T-helper 2 cell (primary cell): ENCODE results near the gene ZNF562.
"Not testable (repeated sequence)": the region's sequence is repeated elsewhere in the genome, so short reads cannot be mapped to it uniquely, and the experiment has no call there.

ENCODE experiments used
- DNase-seq, 5 experiments: peaks; one replicate each; pipeline versions ENCODE4 v3.0.0 to v3.0.0-alpha.2; 2012 to 2022
- total RNA-seq, 2 donors: gene quantifications; one replicate each; lab custom pipeline; 2026; lab: John Stamatoyannopoulos, UW

The ZNF562 gene
- 15.3 to 29.7 reads per million in 2 donors for total RNA-seq

DNA sequence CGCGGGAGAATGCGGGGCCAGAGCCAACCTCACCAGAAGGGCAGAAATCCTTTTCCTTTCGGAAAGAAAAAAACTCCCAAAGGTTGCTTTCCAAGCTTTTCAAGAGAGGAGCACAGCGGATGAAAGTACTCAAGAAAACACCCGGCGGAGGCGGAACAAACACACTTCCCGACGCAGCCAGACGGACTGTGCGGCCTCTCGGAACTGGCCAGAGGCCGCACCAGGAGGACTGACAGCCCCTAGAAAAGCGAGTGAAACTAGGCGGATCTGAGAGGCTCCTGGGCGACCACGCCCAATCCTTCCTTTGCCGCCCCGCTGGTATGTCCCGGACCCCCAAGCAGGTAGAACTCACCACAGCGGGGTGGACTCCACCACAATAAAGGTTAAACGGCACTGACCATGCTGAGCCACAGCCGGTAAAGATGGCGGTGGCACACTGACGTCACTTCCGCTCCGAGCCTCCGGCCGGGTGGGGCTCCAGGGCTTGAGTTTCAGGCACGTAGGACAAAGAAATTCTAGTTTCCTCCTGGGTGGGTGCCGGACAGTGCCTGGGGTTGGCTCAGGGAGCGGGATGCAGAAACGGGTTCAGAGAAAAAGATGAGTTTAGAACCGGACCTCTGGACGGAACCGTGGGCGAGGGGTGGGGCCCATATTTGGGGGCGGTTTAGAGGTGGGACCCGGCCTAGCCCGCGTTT is at the start of gene ZNF562:
Gene ZNF562, minus strand, starts transcription at position 438 of the 695 bp plus-strand sequence. CDS start 14,356 bp downstream, outside the sequence.
- peak; percentile 40 to 87 (median 70) for DNase-seq

DNA sequence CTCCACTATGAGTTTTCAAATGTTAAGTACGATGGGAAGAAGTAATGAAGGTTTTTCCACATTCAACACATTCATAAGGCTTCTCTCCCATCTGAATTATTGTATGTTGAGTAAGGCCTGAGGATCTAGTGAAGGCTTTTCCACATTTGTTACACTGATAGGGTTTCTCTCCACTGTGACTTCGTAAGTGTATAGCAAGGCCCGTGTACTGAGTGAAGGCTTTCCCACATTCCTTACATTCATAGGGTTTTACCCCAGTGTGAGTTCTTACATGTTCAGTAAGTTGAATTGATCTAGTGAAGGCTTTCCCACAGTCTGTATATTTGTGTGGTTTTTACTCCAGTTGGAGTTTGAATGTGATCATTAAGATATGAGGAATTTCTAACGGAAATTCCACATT is 49.3 kb upstream of the ZNF562 start:
- DNase-seq: no peak

DNA sequence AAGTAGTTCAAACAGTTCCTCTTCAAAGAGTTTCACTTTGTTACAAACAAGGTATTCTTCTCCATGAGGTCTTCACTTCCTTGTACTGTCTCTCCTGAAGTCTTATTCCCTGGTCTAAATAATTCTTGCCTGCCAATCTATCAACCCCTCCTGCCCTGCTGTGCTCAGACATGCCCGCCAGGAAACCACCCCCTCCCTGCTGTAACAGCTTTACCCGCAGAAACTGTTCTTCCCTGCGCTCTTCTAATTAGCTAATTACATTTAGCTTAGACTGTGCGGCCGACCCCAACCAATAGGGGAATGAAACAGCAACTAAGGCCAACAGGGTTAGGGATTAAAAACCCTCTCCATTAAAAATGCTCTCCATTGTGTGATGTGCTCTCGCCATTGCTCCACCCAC is 47.0 kb upstream of the ZNF562 start:
- DNase-seq: no peak

DNA sequence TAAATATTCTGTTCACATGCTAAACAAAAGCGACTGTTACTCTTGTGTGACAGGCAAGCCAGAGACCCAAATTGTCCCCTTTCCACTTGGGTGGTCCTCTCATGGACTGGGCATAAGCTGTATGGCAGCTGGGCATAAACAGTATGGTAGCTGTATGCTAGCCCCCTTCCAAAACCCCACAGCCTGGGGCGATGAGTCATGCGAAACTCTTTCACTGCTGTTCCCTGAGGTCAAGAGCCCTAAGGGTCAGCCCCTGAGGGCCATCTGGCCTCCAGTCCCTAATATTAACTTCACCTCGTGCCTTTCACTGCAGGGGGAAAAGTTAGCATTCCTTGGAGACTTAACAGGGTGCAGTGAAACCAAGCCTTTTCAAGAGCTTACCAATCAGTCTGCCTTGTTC is 45.6 kb upstream of the ZNF562 start:
- no peak for DNase-seq

DNA sequence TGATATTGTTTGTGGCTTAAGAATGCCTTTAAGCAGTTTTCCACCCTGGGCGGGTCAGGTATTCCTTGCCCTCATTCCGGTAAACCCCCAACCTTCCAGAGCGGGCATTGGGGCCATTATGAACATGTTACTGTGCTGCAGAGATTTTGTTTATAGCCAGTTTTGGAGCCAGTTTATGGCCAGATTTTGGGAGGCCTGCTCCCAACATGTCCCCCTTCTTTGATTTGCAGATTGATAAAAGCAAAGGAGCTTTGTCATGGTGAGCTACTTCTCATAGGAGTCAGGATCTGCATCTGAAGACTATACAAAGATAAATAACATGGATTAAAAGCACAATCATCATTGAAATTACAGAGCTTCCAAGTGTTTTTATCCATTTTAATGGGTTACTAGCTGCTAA is 36.9 kb upstream of the ZNF562 start:
- DNase-seq: no peak

DNA sequence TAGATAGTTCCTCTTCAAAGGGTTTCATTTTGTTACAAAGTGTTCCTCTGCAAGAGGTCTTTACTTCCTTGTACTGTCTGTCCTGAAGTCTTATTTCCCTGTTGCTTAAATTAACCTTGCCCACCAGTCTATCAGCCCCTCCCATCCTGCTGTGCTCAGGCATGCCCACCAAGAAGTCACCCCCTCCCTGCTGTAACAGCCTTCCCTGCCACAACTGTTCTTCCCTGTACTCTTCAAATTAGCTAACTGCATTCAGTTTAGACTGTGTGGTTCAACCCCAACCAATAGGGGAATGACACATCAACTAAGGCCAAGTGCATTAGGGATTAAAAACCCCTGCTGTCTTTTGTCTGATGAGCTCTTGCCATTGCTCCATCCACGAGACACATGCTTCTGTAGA is 34.4 kb upstream of the ZNF562 start:
- DNase-seq: no peak

DNA sequence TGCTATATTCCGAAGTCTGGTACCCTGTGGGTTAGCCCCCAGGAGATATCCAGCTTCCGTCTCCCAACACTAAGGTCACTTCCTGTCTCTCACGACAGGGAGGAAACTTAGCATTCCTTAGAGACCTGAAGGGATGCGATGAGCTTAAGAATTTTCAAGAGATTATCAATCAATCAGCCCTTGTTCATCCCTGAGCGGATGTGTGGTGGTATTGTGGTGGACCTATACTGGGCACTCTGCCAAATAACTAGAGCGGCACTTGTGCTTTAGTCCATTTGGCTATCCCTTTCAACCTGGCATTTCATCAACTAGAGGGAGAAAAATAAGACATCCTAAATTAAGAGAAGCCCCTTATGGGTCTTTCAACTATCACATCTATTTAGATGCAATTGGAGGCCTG is 30.9 kb upstream of the ZNF562 start:
- DNase-seq: no peak

DNA sequence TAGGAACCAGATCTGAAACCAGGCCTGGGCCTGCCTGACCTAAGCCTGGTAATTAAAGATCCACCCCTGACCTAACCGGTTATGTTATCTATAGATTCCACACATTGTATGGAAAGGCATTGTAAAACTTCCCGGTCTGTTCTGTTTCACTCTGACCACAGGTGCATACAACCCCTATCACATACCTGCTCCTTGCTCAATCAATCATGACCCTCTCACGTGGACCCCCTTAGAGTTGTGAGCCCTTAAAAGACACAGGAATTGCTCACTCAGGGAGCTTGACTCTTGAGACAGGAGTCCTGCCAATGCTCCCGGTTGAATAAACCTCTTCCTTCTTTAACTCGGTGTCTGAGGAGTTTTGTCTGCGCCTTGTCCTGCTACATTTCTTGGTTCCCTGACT is 27.3 kb upstream of the ZNF562 start:
- DNase-seq: no peak

DNA sequence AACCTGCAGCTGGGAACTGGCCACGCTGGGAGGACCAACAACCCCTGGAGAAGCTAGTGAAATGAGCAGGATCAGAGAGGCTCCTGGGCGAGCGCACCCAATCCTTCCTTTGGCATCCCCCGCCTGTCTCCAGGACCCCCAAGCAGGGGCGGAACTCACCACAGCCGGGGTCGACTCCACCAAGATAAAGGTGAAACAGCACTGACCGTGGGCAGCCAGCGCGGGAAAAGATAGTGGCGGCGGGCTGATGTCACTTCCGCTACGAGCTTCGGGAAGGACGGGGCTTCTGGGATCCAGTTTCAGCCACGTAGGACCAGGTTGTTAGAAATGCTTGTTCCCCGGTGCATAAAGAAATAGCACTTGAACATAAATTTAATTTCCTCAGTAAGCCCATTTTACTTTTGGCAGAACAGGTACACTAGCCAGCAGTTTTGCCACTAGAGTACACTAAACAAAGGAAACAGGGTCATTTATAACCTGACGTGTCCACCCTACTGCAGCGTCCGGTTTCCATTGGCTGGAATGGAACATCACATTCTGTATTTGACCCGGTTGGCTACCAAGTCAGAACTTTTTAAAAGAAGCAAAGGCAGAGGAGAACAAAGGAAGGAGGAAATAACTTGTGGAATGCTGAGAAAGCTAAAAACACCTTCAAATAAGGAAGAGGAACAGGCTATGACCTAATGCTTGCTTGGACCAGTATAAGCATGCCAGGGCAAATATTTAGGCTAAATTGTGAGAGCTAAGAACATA is 25.5 kb upstream of the ZNF562 start:
- DNase-seq: no peak

DNA sequence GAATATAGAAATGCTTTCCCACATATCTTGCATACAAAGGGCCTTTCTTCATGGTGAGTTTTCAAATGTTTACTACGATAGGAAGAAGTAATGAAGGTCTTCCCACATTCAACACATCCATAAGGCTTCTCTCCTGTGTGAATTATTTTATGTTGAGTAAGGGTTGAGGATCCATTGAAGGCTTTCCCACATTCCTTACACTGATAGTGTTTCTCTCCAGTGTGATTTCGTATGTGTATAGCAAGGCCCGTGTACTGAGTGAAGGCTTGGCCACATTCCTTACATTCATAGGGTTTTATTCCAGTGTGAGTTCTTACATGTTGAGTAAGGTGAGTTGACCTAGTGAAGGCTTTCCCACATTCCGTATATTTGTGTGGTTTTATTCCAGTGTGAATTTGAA is 15.4 kb upstream of the ZNF562 start:
- DNase-seq: not testable (repeated sequence)

DNA sequence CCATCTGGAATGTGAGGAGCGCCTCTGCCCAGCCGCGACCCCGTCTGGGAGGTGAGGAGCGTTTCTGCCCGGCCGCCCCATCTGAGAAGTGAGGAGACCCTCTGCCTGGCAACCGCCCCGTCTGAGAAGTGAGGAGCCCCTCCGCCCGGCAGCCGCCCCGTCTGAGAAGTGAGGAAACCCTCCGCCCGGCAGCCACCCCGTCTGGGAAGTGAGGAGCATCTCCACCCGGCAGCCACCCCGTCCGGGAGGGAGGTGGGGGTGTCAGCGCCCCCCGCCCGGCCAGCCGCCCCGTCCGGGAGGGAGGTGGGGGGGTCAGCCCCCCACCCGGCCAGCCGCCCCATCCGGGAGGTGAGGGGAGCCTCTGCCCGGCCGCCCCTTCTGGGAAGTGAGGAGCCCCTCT is 5.1 kb upstream of the ZNF562 start:
- not testable (repeated sequence) for DNase-seq

DNA sequence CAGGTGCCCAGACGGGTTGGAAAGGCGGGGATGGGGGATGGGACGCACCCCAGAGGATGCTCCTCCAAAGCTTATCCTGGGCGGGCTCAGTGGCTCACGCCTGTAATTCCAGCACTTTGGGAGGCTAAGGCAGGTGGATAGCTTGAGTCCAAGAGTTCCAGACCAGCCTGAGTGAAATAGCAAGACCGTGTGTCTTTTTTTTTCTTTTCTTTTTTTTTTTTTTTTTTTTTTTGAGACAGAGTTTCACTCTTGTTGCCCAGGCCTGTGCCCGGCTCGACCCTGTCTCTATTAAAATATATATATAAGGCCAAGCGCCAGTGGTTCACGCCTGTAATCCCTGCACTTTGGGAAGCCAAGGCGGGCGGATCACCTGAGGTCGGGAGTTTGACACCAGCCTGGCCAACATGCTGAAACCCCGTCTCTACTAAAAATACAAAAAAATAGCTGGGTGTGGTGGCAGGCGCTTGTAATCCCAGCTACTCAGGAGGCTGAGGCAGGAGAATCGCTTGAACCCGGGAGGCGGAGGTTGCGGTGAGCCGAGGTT is 530 bp upstream of the ZNF562 start:
- DNase-seq: not testable (repeated sequence)

DNA sequence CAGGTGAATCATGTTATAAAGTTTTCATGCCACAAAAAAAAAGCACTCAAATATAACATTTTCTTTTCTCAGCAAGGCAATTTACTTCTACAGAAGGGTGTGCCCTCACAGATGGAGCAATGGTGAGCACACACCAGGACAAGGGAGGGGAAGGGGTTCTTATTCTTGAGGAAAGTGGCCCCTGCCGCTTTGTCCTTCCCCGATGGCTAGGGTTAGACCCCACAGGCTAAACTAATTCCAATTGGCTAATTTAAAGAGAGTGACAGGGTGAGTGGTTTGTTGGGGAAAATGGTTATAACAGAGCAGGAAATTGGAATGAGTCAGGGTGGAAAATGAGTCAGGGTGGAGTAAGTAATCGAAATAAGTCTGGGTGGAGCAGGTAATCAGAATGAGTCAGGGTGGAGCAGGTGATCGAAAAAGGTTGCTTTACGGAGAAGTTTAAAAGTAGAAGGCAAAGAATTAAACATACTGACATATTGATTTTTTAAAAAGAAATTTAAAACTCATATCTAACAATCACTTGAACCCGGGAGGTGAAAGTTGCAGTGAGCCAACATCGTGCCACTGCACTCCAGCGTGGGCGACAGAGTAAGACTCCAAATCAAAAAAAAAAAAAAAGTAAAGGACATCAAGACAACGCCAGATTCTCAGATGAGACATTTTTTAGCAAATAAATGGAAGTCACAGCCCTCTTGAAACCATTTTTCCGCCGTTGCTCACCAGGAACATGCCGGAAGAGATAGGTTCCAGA is 813 bp downstream of the ZNF562 start:
- peak in 1 of 5 experiments; percentile 44 for DNase-seq

DNA sequence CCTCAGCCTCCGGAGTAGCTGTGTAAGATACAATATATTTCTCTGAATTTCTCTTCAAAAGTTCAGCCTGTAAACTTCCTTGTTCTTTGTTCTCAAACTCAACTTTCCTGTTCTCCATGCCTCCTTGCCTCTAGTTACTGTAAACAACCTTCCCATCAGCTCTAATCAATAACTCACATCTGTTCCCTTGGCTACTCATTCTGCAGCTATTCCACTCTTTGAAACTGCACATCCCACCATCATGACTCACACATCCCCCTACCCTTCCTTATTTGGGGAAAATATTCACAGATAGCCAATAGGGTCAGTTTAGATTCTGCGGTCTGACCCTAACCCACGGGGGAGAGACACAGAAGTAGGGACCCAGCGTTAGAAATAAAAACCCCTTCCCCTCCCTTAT is 2.0 kb downstream of the ZNF562 start:
- no peak for DNase-seq

DNA sequence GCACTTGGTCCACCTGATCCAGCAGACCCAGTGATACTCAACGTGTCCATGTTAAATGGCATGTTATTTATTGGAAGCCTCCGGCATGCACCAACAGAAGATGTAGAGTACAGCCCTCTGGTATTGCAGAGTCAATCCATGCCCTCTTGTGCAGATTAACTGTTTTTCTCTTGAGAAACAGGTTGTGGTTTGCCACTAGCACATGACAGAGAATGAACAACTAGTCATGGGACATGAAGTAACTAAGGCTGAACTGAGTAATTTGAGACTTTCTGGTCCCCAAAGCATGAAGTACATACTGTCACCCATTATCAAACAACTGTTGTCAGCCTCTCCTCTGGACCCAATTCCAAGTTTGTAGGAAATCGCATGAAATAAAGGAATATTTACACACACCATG is 3.2 kb downstream of the ZNF562 start:
- DNase-seq: peak in 1 of 5 experiments; percentile 31

DNA sequence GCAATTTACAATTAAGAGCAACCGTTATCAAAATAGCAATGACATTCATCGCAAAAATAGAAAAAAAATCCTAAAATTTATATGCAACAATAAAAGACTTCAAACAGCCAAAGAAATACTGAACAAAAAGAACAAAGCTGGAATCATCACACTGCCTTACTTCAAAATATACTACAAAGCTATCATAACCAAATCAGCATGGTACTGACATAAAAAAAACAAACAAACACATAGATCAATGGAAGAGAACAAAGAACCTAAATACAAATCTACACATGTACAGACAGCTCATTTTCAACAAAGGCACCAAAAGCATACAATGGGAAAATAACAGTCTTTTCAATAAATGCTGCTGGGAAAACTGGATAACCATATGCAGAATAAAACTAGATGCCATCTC is 6.4 kb downstream of the ZNF562 start:
- DNase-seq: no peak

DNA sequence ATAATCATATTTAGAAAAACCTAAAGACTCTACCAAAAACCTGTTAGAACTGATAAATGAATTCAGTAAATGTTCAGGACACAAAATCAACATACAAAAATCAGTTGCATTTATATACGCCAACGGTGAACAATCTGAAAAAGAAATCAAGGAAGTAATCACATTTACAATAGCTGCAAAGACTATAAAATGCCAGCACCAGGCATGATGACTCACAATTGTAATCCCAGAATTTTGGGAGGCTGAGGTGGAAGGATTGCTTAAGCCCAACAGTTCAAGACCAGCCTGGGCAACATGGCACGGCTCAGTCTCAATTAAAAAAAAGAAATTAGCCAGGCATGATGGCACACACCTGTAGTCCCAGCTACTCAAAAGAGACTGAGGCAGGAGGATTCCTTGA is 7.0 kb downstream of the ZNF562 start:
- DNase-seq: no peak

DNA sequence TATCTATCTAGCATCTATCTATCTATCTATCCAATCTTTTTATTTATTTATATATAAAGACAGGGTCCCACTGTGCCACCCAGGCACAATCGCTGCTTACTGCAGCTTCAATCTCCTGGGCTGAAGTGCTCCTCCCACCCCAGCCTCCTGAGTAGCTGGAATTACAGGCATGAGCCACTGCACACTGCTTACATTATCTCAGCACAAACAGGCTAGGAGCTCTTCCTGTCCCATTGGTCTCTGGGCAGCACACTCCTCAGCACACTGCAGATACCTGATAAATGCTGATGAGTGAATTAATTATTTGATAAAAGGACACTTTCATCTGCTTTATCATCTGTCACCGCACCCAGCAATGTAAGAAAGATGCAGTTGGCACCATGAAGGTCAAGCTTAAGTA is 16.1 kb downstream of the ZNF562 start:
- DNase-seq: no peak

DNA sequence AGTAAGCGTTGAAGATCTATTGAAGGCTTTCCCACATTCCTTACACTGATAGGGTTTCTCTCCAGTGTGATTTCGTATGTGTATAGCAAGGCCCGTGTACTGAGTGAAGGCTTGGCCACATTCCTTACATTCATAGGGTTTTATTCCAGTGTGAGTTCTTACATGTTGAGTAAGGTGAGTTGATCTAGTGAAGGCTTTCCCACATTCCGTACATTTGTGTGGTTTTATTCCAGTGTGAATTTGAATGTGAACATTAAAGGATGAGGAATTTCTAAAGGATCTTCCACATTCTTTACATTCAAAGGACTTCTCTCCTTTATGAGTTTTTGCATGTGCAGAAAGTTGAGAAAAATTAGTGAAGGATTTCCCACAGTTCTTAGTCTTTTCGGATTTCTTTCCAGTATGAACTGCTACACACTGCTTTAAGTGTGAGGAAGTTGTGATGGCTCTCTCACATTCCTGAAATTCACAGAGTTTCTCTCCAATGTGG is 21.8 kb downstream of the ZNF562 start:
- not testable (repeated sequence) for DNase-seq

DNA sequence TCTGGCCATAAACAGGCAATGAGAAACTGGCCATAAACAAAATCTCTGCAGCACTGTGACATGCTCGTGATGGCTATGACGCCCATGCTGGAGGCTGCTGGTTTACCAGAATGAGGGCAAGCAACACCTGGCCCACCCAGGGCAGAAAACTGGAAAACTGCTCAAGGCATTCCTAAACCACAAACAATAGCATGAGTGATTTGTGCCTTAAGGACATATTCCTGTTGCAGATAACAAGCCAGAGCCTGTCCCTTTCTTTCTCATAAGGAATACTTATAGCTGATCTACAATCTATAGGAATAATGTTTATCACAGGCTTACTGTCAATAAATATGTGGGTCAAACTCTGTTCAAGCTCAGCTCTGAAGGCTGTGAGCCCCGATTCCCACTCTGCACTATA is 23.4 kb downstream of the ZNF562 start:
- not testable (repeated sequence) for DNase-seq

DNA sequence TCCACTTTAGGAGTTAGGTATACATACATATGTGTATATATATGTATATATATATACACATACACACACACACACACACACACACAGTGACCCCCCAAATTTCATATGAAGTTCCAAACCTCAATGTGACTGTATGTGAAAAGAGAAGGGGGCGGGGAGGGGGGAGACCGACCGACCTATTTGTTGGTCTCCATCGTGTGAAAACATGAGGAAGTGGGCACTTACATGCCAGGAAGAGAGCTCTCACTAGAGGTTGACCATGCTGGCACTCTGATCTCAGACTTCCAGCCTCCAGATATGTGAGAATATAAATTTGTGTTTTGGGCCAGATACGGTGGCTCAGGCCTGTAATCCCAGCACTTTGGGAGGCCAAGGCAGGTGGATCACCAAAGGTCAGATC is 24.6 kb downstream of the ZNF562 start:
- DNase-seq: no peak

DNA sequence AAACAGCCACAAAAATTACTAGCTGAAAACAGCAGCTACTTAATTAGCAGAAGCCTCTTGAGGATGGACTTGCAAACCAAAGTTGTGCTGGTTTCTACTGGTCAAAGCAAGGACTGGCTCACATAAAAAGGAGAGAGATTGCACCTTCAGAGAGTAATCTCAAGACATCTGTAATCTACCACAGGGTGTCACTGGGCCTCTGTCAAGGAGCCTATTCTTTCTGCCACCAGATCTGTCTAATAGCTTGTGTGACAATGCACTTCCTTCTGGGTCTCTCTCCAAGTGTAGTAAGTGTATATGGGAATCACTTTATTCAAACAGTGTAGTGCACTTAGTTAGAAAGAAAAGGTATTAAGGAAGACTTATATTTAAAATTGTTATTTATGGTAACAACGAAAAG is 29.4 kb downstream of the ZNF562 start:
- DNase-seq: no peak

DNA sequence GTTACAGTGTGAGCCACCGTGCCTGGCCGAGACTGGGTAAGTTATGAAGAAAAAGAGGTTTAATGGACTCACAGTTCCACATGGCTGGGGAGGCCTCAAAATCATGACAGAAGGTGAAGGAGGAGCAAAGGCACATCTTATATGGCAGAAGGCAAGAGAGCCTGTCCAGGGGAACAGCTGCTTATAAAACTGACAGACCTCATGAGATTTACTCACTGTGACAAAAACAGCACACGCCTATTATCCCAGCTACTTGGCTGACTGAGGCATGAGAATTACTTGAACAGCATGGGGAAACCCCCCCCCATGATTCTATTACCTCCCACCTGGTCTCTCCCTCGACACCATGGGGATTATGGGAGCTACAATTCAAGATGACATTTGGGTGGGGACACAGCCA is 30.4 kb downstream of the ZNF562 start:
- DNase-seq: no peak
